Pons (tissue), 1 donor: ENCODE data around the gene RPL36A.

Experiments used
- DNase-seq: peaks from one replicate; pipeline ENCODE4 v3.0.0-alpha.2; 2016; ENCODE audit warnings: low spot score

Gene RPL36A

GRCh38 chrX:101442085-101442484 is 51.3 kb downstream of the RPL36A start:
- no peak for DNase-seq
